ENCODE data around the gene NUTM2F. TPM values are rescaled to one million over a fixed set of nuclear protein-coding genes. Genes with fewer than 3 reads are reported as not detected.
"Not testable (repeated sequence)": the region's sequence is repeated elsewhere in the genome, so short reads cannot be mapped to it uniquely, and the experiment has no call there.

Gene NUTM2F
- total and polyA plus RNA-seq, 2 donors from 2014 or later, result not detected

DNA sequence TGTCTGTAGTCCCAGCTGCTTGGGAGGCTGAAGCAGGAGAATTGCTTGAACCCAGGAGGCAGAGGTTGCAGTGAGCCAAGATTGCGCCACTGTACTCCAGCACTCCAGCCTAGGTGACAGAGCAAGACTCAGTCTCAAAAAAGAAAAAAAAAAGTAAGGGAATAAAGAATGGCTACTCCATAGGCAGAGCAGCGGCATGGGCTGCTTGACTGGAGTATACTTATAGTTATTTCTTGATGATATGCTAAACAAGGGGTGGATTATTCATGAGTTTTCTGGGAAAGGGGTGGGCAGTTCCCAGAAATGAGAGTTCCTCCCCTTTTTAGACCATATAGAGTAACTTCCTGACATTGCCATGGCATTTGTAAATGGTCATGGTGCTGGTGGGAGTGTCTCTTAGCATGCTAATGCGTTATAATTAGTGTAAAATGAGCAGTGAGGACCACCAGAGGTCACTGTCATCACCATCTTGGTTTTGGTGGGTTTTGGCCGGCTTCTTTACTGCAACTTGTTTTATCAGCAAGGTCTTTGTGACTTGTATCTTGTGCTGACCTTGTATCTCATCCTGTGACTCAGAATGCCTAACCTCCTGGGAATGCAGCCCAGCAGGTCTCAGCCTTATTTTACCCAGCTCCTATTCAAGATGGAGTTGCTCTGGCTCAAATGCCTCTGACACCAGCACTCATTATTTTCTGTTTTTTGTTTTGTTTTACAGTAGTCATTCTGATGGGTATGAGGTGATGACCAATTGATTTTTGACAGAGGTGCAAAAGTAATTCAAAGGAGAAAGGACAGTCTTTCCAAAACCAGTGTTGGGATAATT, 23.7 kb upstream of the NUTM2F start:
- FAIRE-seq; H3K36me3 ChIP-seq (ENCODE audit: control insufficient read depth in 2 of 3, insufficient read depth in 3 of 3, low read length in 3 of 3); H3K4me1 ChIP-seq (ENCODE audit: control insufficient read depth in 2 of 3, insufficient read depth in 2 of 3, low read depth in 1 of 3, low read length in 3 of 3); H3K27me3 ChIP-seq (ENCODE audit: control insufficient read depth, insufficient read depth, low read length); intact Hi-C loops (cut with DNase I); H3K9ac ChIP-seq (ENCODE audit: low read length in 3 of 3); H3K27ac ChIP-seq (ENCODE audit: low read depth in 2 of 2, low read length in 2 of 2); DNase-seq; H3K4me3 ChIP-seq (ENCODE audit: low read length in 3 of 3); H3K9me3 ChIP-seq (ENCODE audit: control insufficient read depth in 2 of 3, insufficient read depth in 1 of 3, low read length in 3 of 3): not testable (repeated sequence)

DNA sequence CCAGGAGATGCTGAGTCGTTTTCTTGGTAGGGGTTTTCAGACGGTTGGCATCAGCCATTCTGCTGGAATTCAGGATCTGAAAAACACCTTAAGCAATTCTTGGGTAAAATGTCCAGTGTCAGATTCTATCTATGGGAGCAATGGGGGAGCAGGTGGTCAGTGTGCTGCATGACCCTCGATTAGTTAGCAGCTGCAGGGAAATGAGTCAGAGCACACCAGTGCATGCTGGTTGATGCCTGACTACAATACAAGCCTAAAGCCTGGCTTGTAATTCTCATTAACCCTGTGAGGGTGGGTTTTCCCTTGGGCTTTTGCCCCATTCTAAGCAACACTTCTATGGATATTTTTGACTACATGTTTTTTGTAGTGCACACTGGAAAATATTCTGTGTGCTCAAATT, 20.3 kb upstream of the NUTM2F start:
- H3K4me1 ChIP-seq (ENCODE audit: control insufficient read depth in 2 of 3, insufficient read depth in 2 of 3, low read depth in 1 of 3, low read length in 3 of 3); H3K9me3 ChIP-seq (ENCODE audit: control insufficient read depth in 2 of 3, insufficient read depth in 1 of 3, low read length in 3 of 3); DNase-seq; H3K27ac ChIP-seq (ENCODE audit: low read depth in 2 of 2, low read length in 2 of 2); H3K27me3 ChIP-seq (ENCODE audit: control insufficient read depth, insufficient read depth, low read length); H3K36me3 ChIP-seq (ENCODE audit: control insufficient read depth in 2 of 3, insufficient read depth in 3 of 3, low read length in 3 of 3); FAIRE-seq; intact Hi-C loops (cut with DNase I); H3K9ac ChIP-seq (ENCODE audit: low read length in 3 of 3); H3K4me3 ChIP-seq (ENCODE audit: low read length in 3 of 3): not testable (repeated sequence)

DNA sequence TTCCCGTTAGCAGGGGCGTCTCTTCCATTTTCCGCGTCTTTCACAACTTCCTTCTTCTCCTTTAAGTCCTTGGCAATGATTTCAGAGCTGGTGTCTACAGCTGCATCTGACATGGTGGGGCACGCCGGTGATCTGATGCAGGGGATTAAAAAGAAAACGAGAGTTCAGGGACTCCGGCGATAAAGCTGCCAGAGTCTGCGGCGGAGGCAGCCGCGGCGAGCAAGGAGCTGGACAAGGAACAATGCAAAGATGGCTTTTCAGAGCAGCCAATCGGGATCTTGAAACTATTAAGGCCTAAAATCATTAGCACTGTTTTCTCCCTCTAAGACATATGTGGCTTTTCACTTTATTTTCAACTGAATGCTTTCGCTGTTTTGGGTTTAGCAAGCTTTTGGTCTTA, 19.0 kb upstream of the NUTM2F start:
- H3K4me3 ChIP-seq (ENCODE audit: low read length in 3 of 3); H3K9ac ChIP-seq (ENCODE audit: low read length in 3 of 3); DNase-seq; FAIRE-seq; H3K36me3 ChIP-seq (ENCODE audit: control insufficient read depth in 2 of 3, insufficient read depth in 3 of 3, low read length in 3 of 3); H3K27me3 ChIP-seq (ENCODE audit: control insufficient read depth, insufficient read depth, low read length); H3K27ac ChIP-seq (ENCODE audit: low read depth in 2 of 2, low read length in 2 of 2); intact Hi-C loops (cut with DNase I); H3K9me3 ChIP-seq (ENCODE audit: control insufficient read depth in 2 of 3, insufficient read depth in 1 of 3, low read length in 3 of 3); H3K4me1 ChIP-seq (ENCODE audit: control insufficient read depth in 2 of 3, insufficient read depth in 2 of 3, low read depth in 1 of 3, low read length in 3 of 3): not testable (repeated sequence)

DNA sequence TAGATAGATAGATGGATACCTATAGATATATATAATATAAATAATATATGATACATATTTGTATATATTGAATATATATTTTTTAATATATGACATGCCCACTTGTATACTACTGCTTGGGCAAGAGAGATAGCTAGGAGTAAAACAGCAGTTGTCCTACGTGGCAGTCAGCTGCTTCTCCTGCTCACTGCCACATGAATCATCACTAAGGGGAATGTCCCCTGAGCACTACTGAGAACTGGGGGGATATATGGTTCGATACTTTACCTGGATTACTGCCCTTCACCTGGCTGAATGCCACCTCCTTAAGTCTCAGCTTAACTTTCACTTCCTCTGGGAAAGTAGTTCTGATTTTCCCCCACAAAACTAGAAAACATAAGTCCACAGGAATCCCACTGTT, 13.3 kb upstream of the NUTM2F start:
- H3K9me3 ChIP-seq (ENCODE audit: control insufficient read depth in 2 of 3, insufficient read depth in 1 of 3, low read length in 3 of 3); FAIRE-seq; H3K4me1 ChIP-seq (ENCODE audit: control insufficient read depth in 2 of 3, insufficient read depth in 2 of 3, low read depth in 1 of 3, low read length in 3 of 3); DNase-seq; H3K36me3 ChIP-seq (ENCODE audit: control insufficient read depth in 2 of 3, insufficient read depth in 3 of 3, low read length in 3 of 3); H3K27ac ChIP-seq (ENCODE audit: low read depth in 2 of 2, low read length in 2 of 2); H3K9ac ChIP-seq (ENCODE audit: low read length in 3 of 3); H3K4me3 ChIP-seq (ENCODE audit: low read length in 3 of 3); H3K27me3 ChIP-seq (ENCODE audit: control insufficient read depth, insufficient read depth, low read length); intact Hi-C loops (cut with DNase I): not testable (repeated sequence)

DNA sequence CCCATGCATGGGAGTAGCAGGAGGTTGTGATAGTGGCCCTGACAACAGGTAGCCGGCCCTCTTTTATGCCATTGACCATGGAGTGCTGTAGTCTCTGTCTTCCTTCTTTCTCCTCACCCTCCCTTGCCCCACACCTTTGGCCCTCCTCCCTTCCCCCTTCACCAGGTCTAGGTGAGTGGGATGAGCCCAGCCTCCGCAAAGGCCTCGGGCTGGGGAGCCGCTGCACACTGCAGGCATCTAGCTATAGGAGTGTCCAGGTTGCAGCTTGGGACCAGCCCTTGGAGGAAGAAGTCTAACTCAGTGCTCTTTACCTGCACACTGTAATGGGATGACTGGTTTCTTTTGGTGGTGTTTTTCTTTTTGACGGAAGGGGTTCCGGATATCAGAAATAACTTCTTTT, 12.3 kb upstream of the NUTM2F start:
- FAIRE-seq; H3K9ac ChIP-seq (ENCODE audit: low read length in 3 of 3); DNase-seq; H3K9me3 ChIP-seq (ENCODE audit: control insufficient read depth in 2 of 3, insufficient read depth in 1 of 3, low read length in 3 of 3); H3K4me1 ChIP-seq (ENCODE audit: control insufficient read depth in 2 of 3, insufficient read depth in 2 of 3, low read depth in 1 of 3, low read length in 3 of 3); H3K36me3 ChIP-seq (ENCODE audit: control insufficient read depth in 2 of 3, insufficient read depth in 3 of 3, low read length in 3 of 3); intact Hi-C loops (cut with DNase I); H3K27me3 ChIP-seq (ENCODE audit: control insufficient read depth, insufficient read depth, low read length); H3K27ac ChIP-seq (ENCODE audit: low read depth in 2 of 2, low read length in 2 of 2); H3K4me3 ChIP-seq (ENCODE audit: low read length in 3 of 3): not testable (repeated sequence)

DNA sequence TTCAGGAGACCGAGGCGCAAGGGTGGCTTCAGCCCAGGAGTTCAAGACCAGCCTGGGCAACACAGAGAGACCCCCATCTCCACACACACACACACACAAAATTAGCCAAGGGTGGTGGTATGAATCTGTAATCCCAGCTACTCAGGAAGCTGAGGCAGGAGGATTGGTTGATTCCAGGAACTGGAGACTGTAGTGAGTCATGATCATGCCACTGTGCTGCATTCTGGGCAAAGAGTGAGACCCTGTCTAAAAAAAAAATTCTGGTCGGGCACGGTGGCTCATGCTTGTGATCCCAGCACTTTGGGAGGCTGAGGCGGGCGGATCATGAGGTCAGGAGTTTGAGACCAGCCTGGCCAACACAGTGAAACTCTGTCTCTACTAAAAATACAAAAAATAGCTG, 11.2 kb upstream of the NUTM2F start:
- H3K27ac ChIP-seq (ENCODE audit: low read depth in 2 of 2, low read length in 2 of 2); FAIRE-seq; H3K4me3 ChIP-seq (ENCODE audit: low read length in 3 of 3); H3K27me3 ChIP-seq (ENCODE audit: control insufficient read depth, insufficient read depth, low read length); H3K9ac ChIP-seq (ENCODE audit: low read length in 3 of 3); H3K4me1 ChIP-seq (ENCODE audit: control insufficient read depth in 2 of 3, insufficient read depth in 2 of 3, low read depth in 1 of 3, low read length in 3 of 3); H3K36me3 ChIP-seq (ENCODE audit: control insufficient read depth in 2 of 3, insufficient read depth in 3 of 3, low read length in 3 of 3); intact Hi-C loops (cut with DNase I); H3K9me3 ChIP-seq (ENCODE audit: control insufficient read depth in 2 of 3, insufficient read depth in 1 of 3, low read length in 3 of 3); DNase-seq: not testable (repeated sequence)

DNA sequence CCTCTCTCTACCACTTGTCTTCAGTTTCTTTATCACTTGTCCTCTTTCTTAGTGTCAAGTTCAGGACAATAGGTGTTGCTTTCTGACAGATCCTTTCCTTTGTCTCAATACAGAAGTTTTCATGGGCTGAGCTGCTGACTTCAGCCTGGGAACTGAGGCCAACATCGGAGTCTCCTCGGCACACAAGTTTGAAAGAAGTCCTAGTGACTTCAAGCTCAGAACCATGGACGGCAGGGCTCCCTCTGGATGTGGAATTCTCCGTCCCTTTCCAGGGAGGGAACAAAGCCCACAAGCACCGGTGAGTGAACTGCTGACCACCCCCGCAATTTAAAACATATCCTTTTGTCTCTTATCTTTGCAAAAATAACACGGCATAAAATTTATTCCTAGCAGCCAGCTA, 10.3 kb upstream of the NUTM2F start:
- H3K36me3 ChIP-seq (ENCODE audit: control insufficient read depth in 2 of 3, insufficient read depth in 3 of 3, low read length in 3 of 3); H3K9me3 ChIP-seq (ENCODE audit: control insufficient read depth in 2 of 3, insufficient read depth in 1 of 3, low read length in 3 of 3); H3K4me3 ChIP-seq (ENCODE audit: low read length in 3 of 3); FAIRE-seq; H3K27me3 ChIP-seq (ENCODE audit: control insufficient read depth, insufficient read depth, low read length); H3K9ac ChIP-seq (ENCODE audit: low read length in 3 of 3); H3K4me1 ChIP-seq (ENCODE audit: control insufficient read depth in 2 of 3, insufficient read depth in 2 of 3, low read depth in 1 of 3, low read length in 3 of 3); H3K27ac ChIP-seq (ENCODE audit: low read depth in 2 of 2, low read length in 2 of 2); intact Hi-C loops (cut with DNase I); DNase-seq: not testable (repeated sequence)

DNA sequence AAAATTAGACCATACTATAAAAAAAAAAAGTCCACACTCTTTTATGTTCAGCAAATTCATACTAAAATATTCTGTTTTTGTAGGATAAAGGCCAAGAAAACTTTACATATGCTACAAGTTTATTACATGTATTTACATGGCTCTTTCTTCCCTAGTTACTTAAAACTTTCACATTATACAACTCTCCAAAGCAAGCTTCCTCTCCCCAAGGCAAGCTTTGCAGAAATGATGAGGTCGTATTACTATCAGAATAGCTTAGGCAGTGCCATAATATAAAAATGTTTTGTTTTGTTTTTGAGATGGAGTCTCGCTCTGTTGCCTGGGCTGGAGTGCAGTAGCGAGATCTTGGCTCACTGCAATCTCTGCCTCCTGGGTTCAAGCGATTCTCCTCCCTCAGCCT, 8.0 kb upstream of the NUTM2F start:
- H3K4me3 ChIP-seq (ENCODE audit: low read length in 3 of 3); H3K9ac ChIP-seq (ENCODE audit: low read length in 3 of 3); H3K36me3 ChIP-seq (ENCODE audit: control insufficient read depth in 2 of 3, insufficient read depth in 3 of 3, low read length in 3 of 3); FAIRE-seq; H3K27me3 ChIP-seq (ENCODE audit: control insufficient read depth, insufficient read depth, low read length); H3K4me1 ChIP-seq (ENCODE audit: control insufficient read depth in 2 of 3, insufficient read depth in 2 of 3, low read depth in 1 of 3, low read length in 3 of 3); DNase-seq; H3K27ac ChIP-seq (ENCODE audit: low read depth in 2 of 2, low read length in 2 of 2); intact Hi-C loops (cut with DNase I); H3K9me3 ChIP-seq (ENCODE audit: control insufficient read depth in 2 of 3, insufficient read depth in 1 of 3, low read length in 3 of 3): not testable (repeated sequence)
